Parathyroid adenoma (tissue), 2 donors: ENCODE results near the gene ATM.

Experiments
- H2AFZ ChIP-seq: fragments of 300-600 bp; sonication (generic); one replicate; pipeline ENCODE4 v1.7.0; 2017; ENCODE audit warnings: antibody characterized with exemption, mild to moderate bottlenecking
- H3K27ac ChIP-seq: fragments of 300-600 bp; sonication (generic); one replicate; pipeline ENCODE4 v1.7.0; 2017
- H3K27me3 ChIP-seq: fragments of 300-600 bp; sonication (generic); one replicate; pipeline ENCODE4 v1.7.0; 2017; ENCODE audit warnings: low read length; ENCODE audit not compliant: control insufficient read depth, insufficient read depth
- H3K36me3 ChIP-seq: fragments of 300-600 bp; sonication (generic); one replicate; pipeline ENCODE4 v1.7.0; 2017; ENCODE audit warnings: low read length; ENCODE audit not compliant: control insufficient read depth, insufficient read depth
- H3K4me1 ChIP-seq: fragments of 300-600 bp; sonication (generic); one replicate; pipeline ENCODE4 v1.7.0; 2017; ENCODE audit warnings: control low read depth
- H3K4me2 ChIP-seq: fragments of 300-600 bp; sonication (generic); one replicate; pipeline ENCODE4 v1.7.0; 2017; ENCODE audit warnings: low read length
- H3K4me3 ChIP-seq: fragments of 300-600 bp; sonication (generic); one replicate; pipeline ENCODE4 v1.7.0; 2017; ENCODE audit warnings: low read depth, low read length
- H3K79me2 ChIP-seq: fragments of 300-600 bp; sonication (generic); one replicate; pipeline ENCODE4 v1.7.0; 2017; ENCODE audit warnings: control low read depth
- H3K9ac ChIP-seq: fragments of 300-600 bp; sonication (generic); one replicate; pipeline ENCODE4 v1.7.0; 2017; ENCODE audit warnings: mild to moderate bottlenecking
- H3K9me3 ChIP-seq: fragments of 300-600 bp; sonication (generic); one replicate; pipeline ENCODE4 v1.7.0; 2017; ENCODE audit warnings: low read length; ENCODE audit not compliant: control insufficient read depth
- TF ChIP-seq, protein P1 (sequence below): fragments of 300-600 bp; sonication (generic); IDR thresholded peaks from one replicate; pipeline ENCODE4 v1.7.0; 2017; ENCODE audit warnings: antibody characterized with exemption, mild to moderate bottlenecking
- donor health status: primary hyperparathyroidism.

Gene ATM

GRCh38 chr11:108206171-108206570, 16.7 kb upstream of the ATM start:
- Histone ChIP-seq H3K9me3 (no peaks in the 10 kb centered on the region), H3K36me3 (no peaks in the 10 kb centered on the region), H3K9ac (no peak overlapping the region), H3K79me2 (peaks cover 18% of the 10 kb centered on the region), H3K4me2 (no peak overlapping the region), H3K4me3 (no peak overlapping the region), H2AFZ (no peak overlapping the region), H3K4me1 (no peaks in the 10 kb centered on the region), H3K27me3 (no peaks in the 10 kb centered on the region), H3K27ac (no peak overlapping the region)
- TF ChIP-seq, protein P1, sequence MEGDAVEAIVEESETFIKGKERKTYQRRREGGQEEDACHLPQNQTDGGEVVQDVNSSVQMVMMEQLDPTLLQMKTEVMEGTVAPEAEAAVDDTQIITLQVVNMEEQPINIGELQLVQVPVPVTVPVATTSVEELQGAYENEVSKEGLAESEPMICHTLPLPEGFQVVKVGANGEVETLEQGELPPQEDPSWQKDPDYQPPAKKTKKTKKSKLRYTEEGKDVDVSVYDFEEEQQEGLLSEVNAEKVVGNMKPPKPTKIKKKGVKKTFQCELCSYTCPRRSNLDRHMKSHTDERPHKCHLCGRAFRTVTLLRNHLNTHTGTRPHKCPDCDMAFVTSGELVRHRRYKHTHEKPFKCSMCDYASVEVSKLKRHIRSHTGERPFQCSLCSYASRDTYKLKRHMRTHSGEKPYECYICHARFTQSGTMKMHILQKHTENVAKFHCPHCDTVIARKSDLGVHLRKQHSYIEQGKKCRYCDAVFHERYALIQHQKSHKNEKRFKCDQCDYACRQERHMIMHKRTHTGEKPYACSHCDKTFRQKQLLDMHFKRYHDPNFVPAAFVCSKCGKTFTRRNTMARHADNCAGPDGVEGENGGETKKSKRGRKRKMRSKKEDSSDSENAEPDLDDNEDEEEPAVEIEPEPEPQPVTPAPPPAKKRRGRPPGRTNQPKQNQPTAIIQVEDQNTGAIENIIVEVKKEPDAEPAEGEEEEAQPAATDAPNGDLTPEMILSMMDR = no peak

DNA sequence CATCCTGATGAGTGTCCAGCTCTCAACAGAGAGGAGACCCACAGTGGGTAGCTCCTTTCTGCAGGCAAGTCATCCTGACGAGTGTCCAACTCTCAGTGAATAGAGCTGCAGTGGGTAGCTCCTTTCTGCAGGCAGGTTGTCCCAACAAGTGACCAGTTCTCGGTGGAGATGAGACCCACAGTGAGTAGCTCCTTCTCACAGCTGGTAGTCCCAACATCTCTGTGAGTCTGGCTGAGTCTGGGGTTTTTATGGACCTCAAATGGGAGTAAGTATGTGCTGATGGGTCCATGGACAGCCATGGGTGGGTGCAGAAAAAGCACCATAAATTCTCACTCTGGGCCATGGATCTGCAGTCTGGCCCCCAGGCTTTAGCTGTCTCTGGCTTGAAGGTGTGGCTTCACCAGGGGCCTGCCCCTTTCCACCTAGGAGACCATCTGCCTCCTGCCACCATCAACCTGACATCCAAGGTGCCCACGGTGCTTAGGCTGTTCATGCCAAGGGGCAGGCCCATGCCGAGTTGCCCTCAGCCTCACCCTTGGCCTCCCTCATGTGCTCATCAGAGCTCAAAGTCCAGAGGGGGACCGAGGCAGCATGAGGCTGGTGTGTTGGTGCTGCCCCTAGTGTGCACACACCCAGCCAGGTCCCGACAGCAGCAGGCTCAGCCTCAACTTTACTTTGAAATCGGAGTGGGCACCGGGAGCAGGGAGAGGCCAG, 15.7 kb upstream of the ATM start:
- Histone ChIP-seq H3K27ac (no peak overlapping the region), H3K9me3 (no peaks in the 10 kb centered on the region), H3K4me3 (no peak overlapping the region), H3K9ac (no peak overlapping the region), H3K4me1 (no peaks in the 10 kb centered on the region), H3K27me3 (no peaks in the 10 kb centered on the region), H2AFZ (no peak overlapping the region), H3K36me3 (no peaks in the 10 kb centered on the region), H3K79me2 (peaks cover 18% of the 10 kb centered on the region), H3K4me2 (no peak overlapping the region)
- TF ChIP-seq, protein P1 = no peak

DNA sequence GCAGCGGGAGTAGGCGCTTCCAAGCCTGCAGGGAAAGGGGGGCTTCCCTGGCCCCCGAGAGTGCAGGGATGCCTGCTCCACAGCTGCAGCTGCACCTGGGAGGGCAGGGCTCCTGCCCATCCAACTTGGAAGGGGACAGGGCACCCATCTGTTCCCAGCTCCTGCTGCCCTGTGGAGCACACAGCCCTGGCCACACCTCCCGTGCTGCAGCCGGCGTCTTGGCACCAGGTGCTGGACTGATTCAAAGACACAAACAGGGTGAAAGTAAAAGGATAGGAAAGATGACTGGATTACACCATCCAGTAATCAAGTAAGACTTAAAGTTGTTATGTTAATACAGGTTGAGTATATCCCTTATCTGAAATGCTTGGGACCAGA, 15.2 kb upstream of the ATM start:
- Histone ChIP-seq H3K79me2 (peaks cover 18% of the 10 kb centered on the region), H3K4me1 (no peaks in the 10 kb centered on the region), H3K9ac (no peak overlapping the region), H3K27ac (no peak overlapping the region), H3K27me3 (no peaks in the 10 kb centered on the region), H2AFZ (no peak overlapping the region), H3K36me3 (no peaks in the 10 kb centered on the region), H3K4me2 (no peak overlapping the region), H3K9me3 (no peaks in the 10 kb centered on the region), H3K4me3 (no peak overlapping the region)
- TF ChIP-seq, protein P1 = no peak

- H3K36me3 ChIP-seq = no peaks in the 10 kb centered on the region
- no peak overlapping the region for H3K4me3 ChIP-seq
- peaks cover 19% of the 10 kb centered on the region for H3K79me2 ChIP-seq
- no peak overlapping the region for H2AFZ ChIP-seq
- no peak overlapping the region for H3K27ac ChIP-seq
- no peaks in the 10 kb centered on the region for H3K27me3 ChIP-seq
- H3K4me2 ChIP-seq = no peak overlapping the region
- no peak overlapping the region for H3K9ac ChIP-seq
- TF ChIP-seq, protein P1 = no peak
- no peaks in the 10 kb centered on the region for H3K4me1 ChIP-seq
- H3K9me3 ChIP-seq = no peaks in the 10 kb centered on the region
Observed at GRCh38 chr11:108210441-108210840, 12.4 kb upstream of the ATM start.

GRCh38 chr11:108213784-108214183, 9.1 kb upstream of the ATM start:
- Histone ChIP-seq H3K36me3 (no peaks in the 10 kb centered on the region), H3K4me3 (no peak overlapping the region), H3K27ac (no peak overlapping the region), H3K79me2 (peaks cover 7% of the 10 kb centered on the region), H3K9ac (no peak overlapping the region), H3K4me1 (no peaks in the 10 kb centered on the region), H3K27me3 (no peaks in the 10 kb centered on the region), H3K9me3 (no peaks in the 10 kb centered on the region), H3K4me2 (no peak overlapping the region), H2AFZ (no peak overlapping the region)
- TF ChIP-seq, protein P1 = no peak
